HG03196 (cell line): Measurements from ENCODE around the gene OR13A1.
"Not testable (repeated sequence)": the region's sequence is repeated elsewhere in the genome, so short reads cannot be mapped to it uniquely, and the experiment has no call there.

Experiments used
- ATAC-seq: cut with Tn5 transposase; IDR thresholded peaks from one replicate; pipeline ENCODE4 v1.9.1; 2021; ENCODE audit not compliant: unreplicated experiment

Gene OR13A1

GRCh38 chr10:45315508-45315907 is at the start of gene OR13A1:
Gene OR13A1, minus strand, starts transcription at chr10:45315608. Its CDS starts 11,186 bp downstream, at chr10:45304422.
- no peak for ATAC-seq

DNA sequence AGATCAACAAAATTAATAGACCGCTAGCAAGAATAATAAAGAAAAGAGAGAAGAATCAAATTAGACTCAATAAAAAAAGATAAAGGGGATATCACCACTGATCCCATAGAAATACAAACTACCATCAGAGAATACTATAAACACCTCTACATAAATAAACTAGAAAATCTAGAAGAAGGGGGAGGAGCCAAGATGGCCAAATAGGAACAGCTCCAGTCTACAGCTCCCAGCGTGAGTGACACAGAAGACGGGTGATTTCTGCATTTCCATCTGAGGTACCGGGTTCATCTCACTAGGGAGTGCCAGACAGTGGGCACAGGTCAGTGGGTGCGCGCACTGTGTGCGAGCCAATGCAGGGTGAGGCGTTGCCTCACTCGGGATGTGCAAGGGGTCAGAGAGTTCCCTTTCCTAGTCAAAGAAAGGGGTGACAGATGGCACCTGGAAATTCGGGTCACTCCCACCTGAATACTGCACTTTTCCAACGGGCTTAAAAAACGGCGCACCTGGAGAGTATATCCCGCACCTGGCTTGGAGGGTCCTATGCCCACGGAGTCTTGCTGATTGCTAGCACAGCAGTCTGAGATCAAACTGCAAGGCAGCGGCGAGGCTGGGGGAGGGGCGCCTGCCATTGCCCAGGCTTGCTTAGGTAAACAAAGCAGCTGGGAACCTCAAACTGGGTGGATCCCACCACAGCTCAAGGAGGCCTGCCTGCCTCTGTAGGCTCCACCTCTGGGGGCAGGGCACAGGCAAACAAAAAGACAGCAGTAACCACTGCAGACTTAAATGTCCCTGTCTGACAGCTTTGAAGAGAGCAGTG is 46.8 kb upstream of the OR13A1 start:
- ATAC-seq, result not testable (repeated sequence)

DNA sequence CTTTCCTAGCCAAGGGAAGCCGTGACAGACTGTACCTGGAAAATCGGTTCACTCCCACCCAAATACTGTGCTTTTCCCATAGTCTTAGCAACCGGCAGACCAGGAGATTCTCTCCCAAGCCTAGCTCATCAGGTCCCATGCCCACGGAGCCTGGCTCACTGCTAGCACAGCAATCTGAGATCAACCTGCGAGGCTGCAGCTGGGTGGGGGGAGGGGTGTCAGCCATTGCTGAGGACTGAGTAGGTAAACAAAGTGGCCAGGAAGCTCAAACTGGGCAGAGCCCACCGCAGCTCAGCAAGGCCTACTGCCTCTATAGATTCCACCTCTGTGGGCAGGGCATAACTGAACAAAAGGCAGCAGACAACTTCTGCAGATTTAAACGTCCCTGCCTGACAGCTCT is 43.6 kb upstream of the OR13A1 start:
- ATAC-seq, result not testable (repeated sequence)

- ATAC-seq, result no peak
Observed at GRCh38 chr10:45355494-45355893, 40.1 kb upstream of the OR13A1 start.

GRCh38 chr10:45354261-45354660 is 38.9 kb upstream of the OR13A1 start:
- no peak for ATAC-seq

DNA sequence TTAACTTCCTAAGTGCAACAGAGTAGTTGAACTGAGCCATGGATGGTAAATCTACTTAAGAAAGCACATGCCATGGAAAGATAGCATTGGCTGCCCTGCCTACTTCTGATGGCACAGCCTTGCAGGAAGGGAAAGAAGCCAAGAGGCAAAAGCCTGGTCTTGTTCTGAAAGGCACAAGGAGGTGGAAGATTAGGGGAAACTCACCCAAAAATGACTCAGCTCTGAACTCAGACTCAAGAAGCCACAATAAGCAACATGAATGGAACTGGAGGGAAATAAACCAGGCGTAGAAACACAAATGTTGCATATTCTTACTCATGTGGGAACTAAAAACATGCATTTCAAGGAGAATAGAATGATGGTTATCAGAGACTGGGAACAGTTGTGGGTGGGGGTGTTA is 37.8 kb upstream of the OR13A1 start:
- ATAC-seq, result peak; percentile 65

- ATAC-seq, result not testable (repeated sequence)
Observed at GRCh38 chr10:45348196-45348765, 32.9 kb upstream of the OR13A1 start.

- not testable (repeated sequence) for ATAC-seq
Observed at GRCh38 chr10:45347464-45347863, 32.1 kb upstream of the OR13A1 start.

- not testable (repeated sequence) for ATAC-seq
Observed at GRCh38 chr10:45346652-45347335, 31.4 kb upstream of the OR13A1 start.

DNA sequence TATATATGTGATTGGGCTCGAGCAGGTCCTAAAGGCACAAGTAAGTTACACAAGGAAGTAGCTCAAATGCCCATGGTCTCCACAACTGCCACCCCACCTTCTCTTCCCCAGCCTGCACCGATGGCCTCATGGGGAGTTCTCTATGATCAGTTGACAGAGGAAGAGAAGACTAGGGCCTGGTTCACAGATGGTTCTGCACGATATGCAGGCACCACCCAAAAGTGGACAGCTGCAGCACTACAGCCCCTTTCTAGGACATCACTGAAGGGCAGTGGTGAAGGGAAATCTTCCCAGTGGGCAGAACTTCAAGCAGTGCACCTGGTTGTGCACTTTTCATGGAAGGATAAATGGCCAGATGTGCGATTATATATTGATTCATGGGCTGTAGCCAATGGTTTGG is 25.0 kb upstream of the OR13A1 start:
- not testable (repeated sequence) for ATAC-seq

- ATAC-seq, result no peak
Observed at GRCh38 chr10:45339894-45340293, 24.5 kb upstream of the OR13A1 start.

- ATAC-seq, result not testable (repeated sequence)
Observed at GRCh38 chr10:45331824-45332223, 16.4 kb upstream of the OR13A1 start.

GRCh38 chr10:45326864-45327263 is 11.5 kb upstream of the OR13A1 start:
- ATAC-seq, result not testable (repeated sequence)

- no peak for ATAC-seq
Observed at GRCh38 chr10:45325116-45325515, 9.7 kb upstream of the OR13A1 start.

DNA sequence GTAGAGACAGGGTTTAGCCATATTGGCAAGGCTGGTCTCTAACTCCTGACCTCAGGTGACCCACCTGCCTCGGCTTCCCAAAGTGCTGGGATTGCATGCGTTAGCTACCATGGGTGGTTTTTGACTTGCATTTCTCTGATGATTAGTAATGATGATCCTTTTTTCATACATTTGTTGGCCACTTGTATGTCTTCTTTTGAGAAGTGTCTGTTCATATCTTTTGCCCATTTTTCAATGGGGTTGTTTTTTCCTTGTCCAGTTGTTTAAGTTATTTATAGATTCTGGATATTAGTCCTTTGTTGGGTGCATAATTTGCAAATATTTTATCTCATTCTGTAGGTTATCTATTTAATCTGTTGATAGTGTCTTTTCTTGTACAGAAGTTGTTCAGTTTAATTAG is 4.3 kb upstream of the OR13A1 start:
- ATAC-seq, result no peak

GRCh38 chr10:45313264-45313873 is 2.0 kb downstream of the OR13A1 start:
- ATAC-seq, result no peak

DNA sequence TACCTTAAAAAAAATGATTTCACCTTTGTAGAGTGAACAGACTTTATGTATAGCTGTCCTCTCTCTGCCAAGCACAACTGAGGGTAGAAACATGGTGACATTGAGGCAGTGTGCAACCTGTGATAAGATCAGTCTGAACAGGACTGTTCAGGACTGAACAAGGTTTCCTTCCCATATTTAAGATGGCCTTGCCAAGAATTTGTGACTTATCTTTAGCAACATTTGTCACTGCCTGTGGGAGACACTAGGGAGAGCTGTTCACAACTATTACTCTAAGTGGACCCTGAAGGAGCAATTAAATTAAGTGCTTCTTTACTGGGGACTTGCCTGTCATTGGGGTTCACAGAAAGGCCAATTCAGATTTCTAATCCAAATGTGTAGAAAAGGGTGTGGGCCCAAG is 6.7 kb downstream of the OR13A1 start:
- no peak for ATAC-seq

- ATAC-seq, result no peak
Observed at GRCh38 chr10:45302573-45302972, 12.8 kb downstream of the OR13A1 start.

DNA sequence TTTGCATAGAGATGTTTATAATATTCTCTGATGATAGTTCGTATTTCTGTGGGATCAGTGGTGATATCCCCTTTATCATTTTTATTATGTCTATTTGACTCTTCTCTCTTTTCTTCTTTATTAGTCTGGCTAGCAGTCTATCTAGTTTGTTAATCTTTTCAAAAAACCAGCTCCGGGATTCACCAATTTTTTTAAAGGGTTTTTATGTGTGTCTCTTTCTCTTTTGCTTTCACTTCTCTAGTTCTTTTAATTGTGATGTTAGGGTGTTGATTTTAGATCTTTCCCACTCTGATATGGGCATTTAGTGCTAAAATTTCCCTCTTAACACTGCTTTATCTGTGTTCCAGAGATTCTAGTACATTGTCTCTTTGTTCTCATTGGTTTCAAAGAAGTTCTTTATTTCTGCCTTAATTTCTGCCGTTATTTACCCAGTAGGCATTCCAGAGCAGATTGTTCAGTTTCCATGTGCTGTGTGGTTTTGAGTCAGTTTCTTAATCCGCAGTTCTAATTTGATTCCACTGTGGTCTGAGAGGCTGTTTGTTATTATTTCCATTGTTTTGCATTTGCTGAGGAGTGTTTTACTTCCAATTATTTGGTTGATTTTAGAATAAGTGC is 17.0 kb downstream of the OR13A1 start:
- ATAC-seq, result not testable (repeated sequence)

- no peak for ATAC-seq
Observed at GRCh38 chr10:45294681-45295080, 20.7 kb downstream of the OR13A1 start.

DNA sequence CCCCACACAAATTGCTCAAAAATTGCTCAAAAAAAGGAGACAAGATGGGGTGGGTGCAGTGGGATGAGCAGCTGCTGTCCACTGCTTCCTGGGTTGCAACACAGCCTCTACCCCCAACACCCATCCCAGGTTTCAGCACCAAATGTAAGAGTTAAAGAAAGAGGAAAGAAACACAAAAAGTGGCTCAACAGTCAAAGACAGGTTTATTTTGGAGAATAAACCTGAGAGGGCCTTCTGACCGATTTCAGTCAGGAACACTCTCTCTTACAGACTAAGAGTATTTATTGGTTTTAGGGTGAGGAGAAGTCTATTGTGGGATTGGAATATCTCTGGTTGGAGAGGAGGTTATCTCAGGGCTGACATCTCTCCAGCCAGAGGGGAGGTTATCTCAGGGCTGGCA is 28.4 kb downstream of the OR13A1 start:
- no peak for ATAC-seq
